GM18498 (cell line): ENCODE measurements around the gene CD96.
"Not testable (repeated sequence)": the region's sequence is repeated elsewhere in the genome, so short reads cannot be mapped to it uniquely, and the experiment has no call there.

Experiments
- ATAC-seq: cut with Tn5 transposase; IDR thresholded peaks from one replicate; pipeline ENCODE4 v1.9.1; 2021; ENCODE audit warnings: mild to moderate bottlenecking, moderate library complexity; ENCODE audit not compliant: unreplicated experiment

Gene CD96

GRCh38 chr3:111548092-111548491 lies 6.1 kb downstream of the CD96 start:
- ATAC-seq: peak; percentile 54

DNA sequence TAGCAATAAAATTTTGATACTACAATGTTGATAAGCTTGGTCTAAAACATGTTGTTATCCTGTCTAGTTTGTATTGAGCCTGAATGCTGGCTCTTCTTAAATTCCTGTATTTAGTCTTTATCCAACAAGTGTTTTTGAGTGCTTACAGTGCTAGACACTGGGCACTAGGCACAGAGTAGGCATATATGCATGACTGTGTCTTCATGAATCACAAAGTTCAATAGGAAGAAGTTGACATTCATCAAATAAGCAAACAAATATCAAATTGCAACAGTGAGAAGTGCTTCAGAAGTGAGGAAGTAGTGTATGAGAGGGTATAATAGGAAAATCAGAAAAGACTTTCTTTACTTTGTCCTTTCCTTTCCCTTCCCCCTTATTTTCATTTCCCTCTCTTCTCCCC lies 6.8 kb downstream of the CD96 start:
- no peak for ATAC-seq

- ATAC-seq: not testable (repeated sequence)
Observed at GRCh38 chr3:111561902-111562301, 19.9 kb downstream of the CD96 start.

DNA sequence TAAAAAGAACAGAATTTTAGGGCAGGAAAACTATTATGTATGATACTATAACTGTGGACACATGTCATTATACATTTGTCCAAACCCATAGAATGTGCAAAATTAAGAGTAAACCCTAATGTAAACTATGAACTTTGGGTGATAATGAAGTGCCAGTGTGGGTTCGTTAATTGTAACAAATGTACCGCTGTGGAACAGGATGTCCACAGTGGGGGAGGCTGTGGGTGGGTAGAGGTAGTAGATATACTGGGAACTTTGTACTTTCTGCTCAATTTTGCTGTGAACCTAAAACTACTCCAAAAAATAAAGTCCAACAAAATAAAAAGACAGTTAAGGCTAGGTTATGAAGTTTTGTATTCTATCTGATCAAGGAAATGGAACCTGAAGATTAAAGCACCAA lies 24.8 kb downstream of the CD96 start:
- no peak for ATAC-seq

- no peak for ATAC-seq
Observed at GRCh38 chr3:111568355-111568754, 26.4 kb downstream of the CD96 start.

DNA sequence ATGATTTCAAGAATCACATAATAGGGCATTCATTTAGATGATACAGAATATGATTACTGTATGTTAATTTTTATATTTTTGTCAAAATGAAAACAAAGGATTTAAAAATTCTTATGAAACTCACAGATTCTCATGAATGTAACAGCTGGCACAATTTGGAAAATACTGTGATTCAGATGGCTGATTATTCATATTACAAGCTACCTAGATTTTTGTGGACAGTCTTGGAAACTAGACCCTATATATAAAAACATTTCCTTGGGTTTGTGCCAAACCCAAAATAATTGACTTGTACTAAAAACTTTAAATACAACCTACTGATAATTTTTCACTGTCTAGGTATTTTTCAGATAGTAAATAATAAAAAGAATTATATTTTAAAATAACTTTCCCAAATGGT lies 26.9 kb downstream of the CD96 start:
- ATAC-seq: no peak

DNA sequence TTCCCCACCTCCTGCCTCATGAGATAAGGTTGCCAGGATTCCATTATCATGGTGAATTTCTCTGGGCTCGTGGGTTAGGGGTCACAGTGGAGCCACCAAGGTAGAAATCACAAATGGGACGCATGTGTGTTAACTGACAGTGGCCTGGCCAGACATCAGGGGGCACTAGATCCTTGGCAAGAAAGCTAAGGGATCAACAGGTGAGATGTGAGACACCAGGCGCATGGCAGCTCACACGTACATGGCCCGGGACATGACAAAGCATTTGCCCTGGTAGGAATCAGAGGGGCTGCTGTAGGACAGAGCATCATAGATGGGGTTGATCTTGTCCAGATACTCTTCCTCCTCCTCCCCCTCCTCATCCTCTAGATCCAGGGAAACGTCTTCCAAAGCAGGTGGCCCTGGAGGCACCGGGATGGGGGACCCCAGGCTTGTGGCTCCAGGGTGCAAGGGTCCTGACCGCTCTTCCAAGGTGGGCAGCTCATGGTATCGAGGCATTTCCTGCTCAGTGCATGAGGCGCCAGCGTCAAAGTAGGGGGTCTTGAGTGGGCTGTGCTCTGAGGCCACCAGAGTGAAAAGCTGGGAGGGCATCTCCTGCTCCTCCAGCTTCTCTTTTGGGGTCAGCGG lies 28.5 kb downstream of the CD96 start:
- no peak for ATAC-seq

- ATAC-seq: no peak
Observed at GRCh38 chr3:111571282-111571681, 29.3 kb downstream of the CD96 start.

DNA sequence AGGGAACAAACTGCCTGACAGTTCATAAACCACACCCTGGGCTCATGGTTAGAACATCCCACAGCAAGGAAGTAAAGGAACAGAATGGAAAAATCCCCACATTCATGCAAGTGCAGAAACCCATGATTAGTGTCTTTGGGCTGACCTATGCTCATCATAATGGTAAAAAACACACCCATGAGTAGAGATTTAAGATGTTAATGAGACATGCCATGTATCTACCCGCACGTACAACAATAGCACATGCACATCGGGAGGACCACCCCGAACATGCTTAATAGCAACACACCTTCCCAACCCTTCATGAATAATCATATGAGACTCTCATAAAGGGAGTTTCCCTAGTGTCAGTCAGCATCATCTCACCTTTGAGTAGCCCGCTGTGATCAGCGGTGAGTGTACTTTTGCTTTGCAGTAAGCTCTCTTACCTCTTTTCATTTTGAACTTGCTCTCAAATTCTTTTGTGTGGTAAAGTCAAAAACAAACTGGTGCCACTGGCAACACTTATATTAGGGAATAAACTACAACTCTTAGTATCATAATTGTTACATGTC lies 30.0 kb downstream of the CD96 start:
- ATAC-seq: no peak

GRCh38 chr3:111577113-111577512 lies 35.1 kb downstream of the CD96 start:
- ATAC-seq: no peak

DNA sequence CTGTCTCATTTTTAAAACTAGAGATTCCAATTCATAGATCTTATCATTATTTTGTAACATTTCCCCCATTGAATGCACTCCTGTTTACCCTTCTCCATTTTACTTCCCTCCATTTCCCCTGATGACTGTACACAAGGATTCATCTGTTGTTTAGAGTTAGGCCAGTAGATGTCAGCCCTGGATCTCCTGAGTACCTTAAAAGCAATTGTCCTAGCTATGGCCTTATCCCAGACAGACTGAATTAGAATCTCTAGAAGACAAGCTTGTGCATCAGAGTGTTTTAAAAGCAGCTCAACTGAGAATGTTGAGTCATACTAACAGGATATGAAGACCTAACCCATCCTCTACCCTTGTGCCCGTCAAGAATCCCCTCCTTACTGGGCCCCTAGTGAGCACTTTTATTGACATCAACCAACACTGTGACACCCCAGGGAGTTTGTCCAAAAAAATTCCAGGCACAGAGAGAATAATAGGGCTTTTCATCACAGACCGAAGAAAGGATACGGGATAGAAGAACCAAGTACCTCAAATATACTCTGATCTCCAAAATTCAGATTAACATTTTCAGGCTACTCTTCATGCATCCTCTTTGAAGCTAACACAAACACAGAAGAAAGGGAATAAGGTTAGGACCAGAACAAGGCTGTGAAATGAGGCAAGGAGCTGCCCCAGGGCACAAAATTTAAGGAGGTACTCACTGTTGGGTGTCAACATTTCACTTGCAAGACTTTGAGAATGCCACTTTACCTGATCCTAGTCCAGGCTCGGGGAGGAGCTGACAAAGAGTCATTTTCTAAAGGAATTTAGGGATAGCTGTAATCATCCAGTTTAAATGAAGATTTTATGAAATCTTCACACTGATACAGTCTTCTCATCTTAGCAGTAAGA lies 36.0 kb downstream of the CD96 start:
- peak; percentile 91 for ATAC-seq

GRCh38 chr3:111578867-111579266 lies 36.9 kb downstream of the CD96 start:
- ATAC-seq: no peak

DNA sequence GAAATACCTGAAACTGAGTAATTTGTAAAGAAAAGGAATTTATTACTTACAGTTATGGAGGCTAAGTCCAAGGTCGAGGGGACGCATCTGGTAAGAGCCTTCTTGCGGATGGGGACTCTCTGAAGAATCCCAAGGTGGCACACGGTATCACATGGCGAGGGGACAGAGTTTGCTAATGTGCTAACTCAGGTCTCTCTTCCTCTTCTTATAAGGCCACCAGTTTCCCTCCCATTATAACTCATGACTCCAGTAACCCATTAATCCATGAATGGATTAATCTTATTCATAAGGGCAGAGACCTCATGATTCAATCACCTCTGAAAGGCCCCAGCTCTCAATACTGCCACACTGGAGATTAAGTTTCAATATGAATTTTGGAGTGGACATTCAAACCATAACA lies 37.5 kb downstream of the CD96 start:
- no peak for ATAC-seq

- no peak for ATAC-seq
Observed at GRCh38 chr3:111581403-111582119, 39.6 kb downstream of the CD96 start.

GRCh38 chr3:111582120-111582474 lies 40.1 kb downstream of the CD96 start:
- no peak for ATAC-seq

DNA sequence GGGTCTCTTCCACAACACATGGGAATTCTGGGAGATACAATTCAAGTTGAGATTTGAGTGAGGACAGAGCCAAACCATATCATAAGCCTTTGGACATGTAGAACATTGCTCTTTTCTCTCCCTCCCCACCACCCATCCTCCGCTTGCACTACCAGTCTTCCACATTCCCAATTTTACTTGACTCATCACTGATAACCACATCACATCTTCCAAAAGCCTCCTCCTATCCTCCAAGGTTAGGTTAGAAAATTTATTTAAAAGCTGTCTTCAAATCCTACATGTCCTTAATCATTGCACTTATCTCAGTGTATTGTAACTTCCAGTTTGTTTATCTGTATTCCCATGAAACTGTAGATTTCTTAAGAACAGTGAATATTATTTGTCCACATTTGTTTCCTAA lies 42.7 kb downstream of the CD96 start:
- ATAC-seq: no peak

GRCh38 chr3:111585217-111585616 lies 43.2 kb downstream of the CD96 start:
- no peak for ATAC-seq

GRCh38 chr3:111588527-111588926 lies 46.5 kb downstream of the CD96 start:
- ATAC-seq: no peak

DNA sequence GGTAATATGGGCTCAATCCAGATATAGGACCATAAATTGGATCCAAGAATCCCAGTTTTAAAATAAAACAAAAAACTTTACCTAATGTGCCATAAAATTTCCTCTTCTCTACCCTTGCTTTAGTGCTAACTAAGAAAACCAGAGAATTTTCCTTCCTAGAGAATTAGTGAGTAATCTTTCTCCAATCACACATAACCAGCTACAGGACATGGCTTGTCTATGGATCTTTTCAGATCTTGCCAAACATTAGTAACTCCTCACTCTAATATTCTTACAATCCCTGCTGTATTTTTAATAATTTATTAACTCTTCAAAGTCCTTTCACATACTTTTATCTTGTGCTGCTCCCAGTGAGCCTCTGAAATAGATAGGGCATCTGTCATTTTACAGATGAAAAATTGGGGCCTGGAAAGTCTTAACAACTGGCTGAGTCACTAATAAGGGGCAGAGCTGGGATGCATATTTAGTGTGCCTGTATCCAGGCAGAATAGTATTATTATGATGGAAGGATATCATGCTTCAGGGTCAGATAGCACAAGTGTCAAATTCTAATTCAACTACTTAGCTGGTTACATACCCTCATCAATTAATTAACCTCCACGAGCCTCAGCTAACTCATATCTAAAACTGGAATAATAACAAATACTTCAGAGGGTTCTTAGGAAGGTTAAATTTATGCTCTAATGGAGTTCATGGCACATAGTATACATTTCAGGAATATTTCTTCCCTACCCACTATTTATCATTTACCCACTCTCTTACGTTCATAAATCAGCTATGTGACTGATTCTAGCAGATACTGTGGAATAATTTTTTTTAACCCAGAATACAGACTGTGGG lies 47.5 kb downstream of the CD96 start:
- ATAC-seq: no peak

GRCh38 chr3:111590143-111590491 lies 48.1 kb downstream of the CD96 start:
- ATAC-seq: no peak

DNA sequence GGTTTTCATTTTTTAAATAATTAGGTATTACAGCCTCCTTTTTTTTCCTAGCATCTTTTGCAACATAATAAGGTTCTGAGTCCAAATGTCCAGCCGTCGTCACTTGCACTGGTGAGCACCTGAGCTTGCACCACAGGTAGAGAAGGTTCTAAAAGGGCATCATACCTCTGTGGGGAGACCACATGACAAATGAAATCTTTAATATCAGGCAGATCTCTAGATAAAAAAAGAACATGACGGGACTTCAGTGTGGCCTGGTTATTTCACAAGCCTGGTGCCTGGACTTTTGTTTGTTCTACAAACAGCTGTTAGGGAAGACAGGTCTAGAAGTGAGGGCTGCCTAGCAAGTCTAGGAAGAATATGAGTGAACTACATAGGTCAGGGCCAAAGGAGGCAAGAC lies 49.6 kb downstream of the CD96 start:
- ATAC-seq: no peak
